ENCODE data around the gene TRIM44.

DNA sequence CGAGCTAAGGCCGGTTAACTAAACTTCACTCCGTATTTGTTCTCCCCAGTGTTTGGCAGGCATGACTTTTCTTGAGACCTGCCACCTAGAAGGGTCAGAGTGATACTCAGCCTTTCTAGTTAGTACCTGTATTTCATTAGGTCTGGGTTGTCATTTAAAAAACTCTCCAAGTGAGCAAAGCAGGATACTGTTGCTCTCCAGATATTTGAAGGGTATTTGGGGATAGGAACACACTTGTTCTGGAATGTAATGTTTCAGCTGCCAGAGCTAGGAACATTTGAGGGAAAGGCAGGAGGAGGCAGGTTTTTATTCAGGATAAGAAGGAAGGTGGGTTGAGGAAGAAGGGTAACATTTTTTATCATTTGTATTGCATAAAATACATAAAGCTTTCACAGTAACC, 140.1 kb downstream of the TRIM44 start:
- TF ChIP-seq CTCF (conservative IDR thresholded peaks at IDR 0.05): no peak
- no peak for TF ChIP-seq ZFX (IDR thresholded peaks at IDR 0.05)

All from C4-2B (cell line).